ENCODE measurements around the gene CUTA.

Gene CUTA

DNA sequence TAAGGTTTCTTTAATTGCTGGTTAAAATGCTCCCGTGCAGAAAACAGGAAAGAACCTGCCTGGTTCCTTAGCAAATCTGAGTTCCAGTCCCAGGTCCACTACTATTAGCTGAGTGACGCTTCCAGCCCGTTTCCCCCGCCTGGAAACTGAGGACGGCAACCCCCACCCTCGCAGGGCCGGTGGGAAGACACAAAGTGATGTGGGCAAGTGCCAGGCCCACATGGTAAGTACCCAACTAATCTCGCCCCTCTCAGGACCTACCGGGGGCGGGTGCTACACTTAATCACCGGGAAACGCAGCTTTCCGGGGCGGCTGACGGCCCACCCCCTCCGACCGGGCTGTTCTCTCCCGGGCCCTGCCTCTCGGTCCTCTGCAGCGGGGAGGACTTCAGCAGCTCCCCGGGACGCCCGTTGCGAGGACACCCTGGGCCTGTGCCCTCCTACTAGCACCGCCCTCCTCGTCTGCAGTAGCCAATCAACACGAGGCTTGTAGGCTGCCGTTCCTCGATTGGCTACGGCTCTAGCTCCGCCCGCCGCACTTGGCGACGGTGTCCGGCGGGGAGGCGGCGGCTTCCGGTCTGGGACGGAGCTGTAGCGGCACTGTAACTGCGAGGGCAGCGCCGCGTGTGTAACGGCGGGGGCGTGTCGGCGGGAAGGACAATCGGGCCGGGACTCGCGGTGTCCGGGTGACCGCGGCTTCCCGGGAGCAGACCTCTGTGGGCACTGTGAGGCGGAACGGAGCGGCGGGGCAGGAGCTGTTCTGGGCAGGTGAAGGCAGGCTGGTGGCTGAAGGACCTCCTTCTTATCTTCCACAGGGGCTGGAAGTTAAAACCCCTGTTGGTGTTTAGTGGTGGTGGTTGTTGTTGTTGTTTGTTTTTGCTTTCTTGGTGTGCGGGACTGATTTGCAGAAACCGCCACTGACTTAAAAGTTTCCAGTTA is 36.4 kb upstream of the CUTA start, which contains the start of gene ZBTB9 (continued):
- TF ChIP-seq ZSCAN16 (tag by site-specific recombination; IDR thresholded peaks at IDR 0.05) = no peak
- TF ChIP-seq PRDM4 (tag by site-specific recombination; IDR thresholded peaks at IDR 0.05) = peak; percentile 16; the same call in 1 of the 2 replicates
- no peak for TF ChIP-seq GLI2 (tag by site-specific recombination; IDR thresholded peaks at IDR 0.05; ENCODE audit: borderline replicate concordance, low read depth)
- no peak for TF ChIP-seq ZNF571 (tag by site-specific recombination; IDR thresholded peaks at IDR 0.05)
- TF ChIP-seq, protein P1, sequence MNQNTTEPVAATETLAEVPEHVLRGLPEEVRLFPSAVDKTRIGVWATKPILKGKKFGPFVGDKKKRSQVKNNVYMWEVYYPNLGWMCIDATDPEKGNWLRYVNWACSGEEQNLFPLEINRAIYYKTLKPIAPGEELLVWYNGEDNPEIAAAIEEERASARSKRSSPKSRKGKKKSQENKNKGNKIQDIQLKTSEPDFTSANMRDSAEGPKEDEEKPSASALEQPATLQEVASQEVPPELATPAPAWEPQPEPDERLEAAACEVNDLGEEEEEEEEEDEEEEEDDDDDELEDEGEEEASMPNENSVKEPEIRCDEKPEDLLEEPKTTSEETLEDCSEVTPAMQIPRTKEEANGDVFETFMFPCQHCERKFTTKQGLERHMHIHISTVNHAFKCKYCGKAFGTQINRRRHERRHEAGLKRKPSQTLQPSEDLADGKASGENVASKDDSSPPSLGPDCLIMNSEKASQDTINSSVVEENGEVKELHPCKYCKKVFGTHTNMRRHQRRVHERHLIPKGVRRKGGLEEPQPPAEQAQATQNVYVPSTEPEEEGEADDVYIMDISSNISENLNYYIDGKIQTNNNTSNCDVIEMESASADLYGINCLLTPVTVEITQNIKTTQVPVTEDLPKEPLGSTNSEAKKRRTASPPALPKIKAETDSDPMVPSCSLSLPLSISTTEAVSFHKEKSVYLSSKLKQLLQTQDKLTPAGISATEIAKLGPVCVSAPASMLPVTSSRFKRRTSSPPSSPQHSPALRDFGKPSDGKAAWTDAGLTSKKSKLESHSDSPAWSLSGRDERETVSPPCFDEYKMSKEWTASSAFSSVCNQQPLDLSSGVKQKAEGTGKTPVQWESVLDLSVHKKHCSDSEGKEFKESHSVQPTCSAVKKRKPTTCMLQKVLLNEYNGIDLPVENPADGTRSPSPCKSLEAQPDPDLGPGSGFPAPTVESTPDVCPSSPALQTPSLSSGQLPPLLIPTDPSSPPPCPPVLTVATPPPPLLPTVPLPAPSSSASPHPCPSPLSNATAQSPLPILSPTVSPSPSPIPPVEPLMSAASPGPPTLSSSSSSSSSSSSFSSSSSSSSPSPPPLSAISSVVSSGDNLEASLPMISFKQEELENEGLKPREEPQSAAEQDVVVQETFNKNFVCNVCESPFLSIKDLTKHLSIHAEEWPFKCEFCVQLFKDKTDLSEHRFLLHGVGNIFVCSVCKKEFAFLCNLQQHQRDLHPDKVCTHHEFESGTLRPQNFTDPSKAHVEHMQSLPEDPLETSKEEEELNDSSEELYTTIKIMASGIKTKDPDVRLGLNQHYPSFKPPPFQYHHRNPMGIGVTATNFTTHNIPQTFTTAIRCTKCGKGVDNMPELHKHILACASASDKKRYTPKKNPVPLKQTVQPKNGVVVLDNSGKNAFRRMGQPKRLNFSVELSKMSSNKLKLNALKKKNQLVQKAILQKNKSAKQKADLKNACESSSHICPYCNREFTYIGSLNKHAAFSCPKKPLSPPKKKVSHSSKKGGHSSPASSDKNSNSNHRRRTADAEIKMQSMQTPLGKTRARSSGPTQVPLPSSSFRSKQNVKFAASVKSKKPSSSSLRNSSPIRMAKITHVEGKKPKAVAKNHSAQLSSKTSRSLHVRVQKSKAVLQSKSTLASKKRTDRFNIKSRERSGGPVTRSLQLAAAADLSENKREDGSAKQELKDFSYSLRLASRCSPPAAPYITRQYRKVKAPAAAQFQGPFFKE (tag by site-specific recombination; IDR thresholded peaks at IDR 0.05; ENCODE audit: borderline replicate concordance) = no peak
- peak; percentile 42 for TF ChIP-seq KLF10 (tag by site-specific recombination; IDR thresholded peaks at IDR 0.05)
- TF ChIP-seq ZNF513 (tag by site-specific recombination; IDR thresholded peaks at IDR 0.05) = no peak
- TF ChIP-seq ZNF600 (tag by site-specific recombination; IDR thresholded peaks at IDR 0.05) = peak; percentile 93
- peak; percentile 65 for TF ChIP-seq ZXDB (tag by site-specific recombination; IDR thresholded peaks at IDR 0.05)
- TF ChIP-seq ZNF560 (tag by site-specific recombination; IDR thresholded peaks at IDR 0.05; ENCODE audit: borderline replicate concordance) = no peak
- no peak for TF ChIP-seq ZNF266 (tag by site-specific recombination; IDR thresholded peaks at IDR 0.05; ENCODE audit: low read depth)
- TF ChIP-seq, protein P2, sequence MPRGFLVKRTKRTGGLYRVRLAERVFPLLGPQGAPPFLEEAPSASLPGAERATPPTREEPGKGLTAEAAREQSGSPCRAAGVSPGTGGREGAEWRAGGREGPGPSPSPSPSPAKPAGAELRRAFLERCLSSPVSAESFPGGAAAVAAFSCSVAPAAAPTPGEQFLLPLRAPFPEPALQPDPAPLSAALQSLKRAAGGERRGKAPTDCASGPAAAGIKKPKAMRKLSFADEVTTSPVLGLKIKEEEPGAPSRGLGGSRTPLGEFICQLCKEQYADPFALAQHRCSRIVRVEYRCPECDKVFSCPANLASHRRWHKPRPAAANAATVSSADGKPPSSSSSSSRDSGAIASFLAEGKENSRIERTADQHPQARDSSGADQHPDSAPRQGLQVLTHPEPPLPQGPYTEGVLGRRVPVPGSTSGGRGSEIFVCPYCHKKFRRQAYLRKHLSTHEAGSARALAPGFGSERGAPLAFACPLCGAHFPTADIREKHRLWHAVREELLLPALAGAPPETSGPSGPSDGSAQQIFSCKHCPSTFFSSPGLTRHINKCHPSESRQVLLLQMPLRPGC (tag by site-specific recombination; IDR thresholded peaks at IDR 0.05) = no peak
- TF ChIP-seq, protein P3, sequence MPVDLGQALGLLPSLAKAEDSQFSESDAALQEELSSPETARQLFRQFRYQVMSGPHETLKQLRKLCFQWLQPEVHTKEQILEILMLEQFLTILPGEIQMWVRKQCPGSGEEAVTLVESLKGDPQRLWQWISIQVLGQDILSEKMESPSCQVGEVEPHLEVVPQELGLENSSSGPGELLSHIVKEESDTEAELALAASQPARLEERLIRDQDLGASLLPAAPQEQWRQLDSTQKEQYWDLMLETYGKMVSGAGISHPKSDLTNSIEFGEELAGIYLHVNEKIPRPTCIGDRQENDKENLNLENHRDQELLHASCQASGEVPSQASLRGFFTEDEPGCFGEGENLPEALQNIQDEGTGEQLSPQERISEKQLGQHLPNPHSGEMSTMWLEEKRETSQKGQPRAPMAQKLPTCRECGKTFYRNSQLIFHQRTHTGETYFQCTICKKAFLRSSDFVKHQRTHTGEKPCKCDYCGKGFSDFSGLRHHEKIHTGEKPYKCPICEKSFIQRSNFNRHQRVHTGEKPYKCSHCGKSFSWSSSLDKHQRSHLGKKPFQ (tag by site-specific recombination; IDR thresholded peaks at IDR 0.05) = peak; percentile 43; the same call in 1 of the 2 replicates
- no peak for TF ChIP-seq ZNF670 (tag by site-specific recombination; IDR thresholded peaks at IDR 0.05; ENCODE audit: low read depth)
- no peak for TF ChIP-seq KLF16 (tag by site-specific recombination; IDR thresholded peaks at IDR 0.05)
- 0 out of 2 replicates have a peak, but pooled peaks have one; percentile 44 for TF ChIP-seq ZBTB7A (tag by site-specific recombination; IDR thresholded peaks at IDR 0.05; ENCODE audit: low read depth)
- TF ChIP-seq ZNF544 (tag by site-specific recombination; IDR thresholded peaks at IDR 0.05) = no peak
- no peak; the same call in 1 of the 2 replicates for TF ChIP-seq ZFP37 (tag by site-specific recombination; IDR thresholded peaks at IDR 0.05)
- TF ChIP-seq, protein P4, sequence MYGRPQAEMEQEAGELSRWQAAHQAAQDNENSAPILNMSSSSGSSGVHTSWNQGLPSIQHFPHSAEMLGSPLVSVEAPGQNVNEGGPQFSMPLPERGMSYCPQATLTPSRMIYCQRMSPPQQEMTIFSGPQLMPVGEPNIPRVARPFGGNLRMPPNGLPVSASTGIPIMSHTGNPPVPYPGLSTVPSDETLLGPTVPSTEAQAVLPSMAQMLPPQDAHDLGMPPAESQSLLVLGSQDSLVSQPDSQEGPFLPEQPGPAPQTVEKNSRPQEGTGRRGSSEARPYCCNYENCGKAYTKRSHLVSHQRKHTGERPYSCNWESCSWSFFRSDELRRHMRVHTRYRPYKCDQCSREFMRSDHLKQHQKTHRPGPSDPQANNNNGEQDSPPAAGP (tag by site-specific recombination; IDR thresholded peaks at IDR 0.05) = peak; percentile 73; the same call in 1 of the 2 replicates
- no peak for TF ChIP-seq ZNF585B (tag by site-specific recombination; IDR thresholded peaks at IDR 0.05)
- no peak for TF ChIP-seq ZNF707 (tag by site-specific recombination; IDR thresholded peaks at IDR 0.05)
- no peak for TF ChIP-seq KLF7 (tag by site-specific recombination; IDR thresholded peaks at IDR 0.05; ENCODE audit: borderline replicate concordance)
- TF ChIP-seq ZNF184 (tag by site-specific recombination; IDR thresholded peaks at IDR 0.05) = no peak
- no peak for TF ChIP-seq ZNF175 (tag by site-specific recombination; IDR thresholded peaks at IDR 0.05)
- no peak for TF ChIP-seq ZNF433 (tag by site-specific recombination; IDR thresholded peaks at IDR 0.05; ENCODE audit: low read depth)

Measured in HEK293 (cell line).